ENCODE results near the gene JAM2. TPM values are rescaled to one million over a fixed set of nuclear protein-coding genes. Genes with fewer than 3 reads are reported as not detected.

JAM2 gene
- total RNA-seq, 1 experiment from 2014 or later = 4.8 TPM

DNA sequence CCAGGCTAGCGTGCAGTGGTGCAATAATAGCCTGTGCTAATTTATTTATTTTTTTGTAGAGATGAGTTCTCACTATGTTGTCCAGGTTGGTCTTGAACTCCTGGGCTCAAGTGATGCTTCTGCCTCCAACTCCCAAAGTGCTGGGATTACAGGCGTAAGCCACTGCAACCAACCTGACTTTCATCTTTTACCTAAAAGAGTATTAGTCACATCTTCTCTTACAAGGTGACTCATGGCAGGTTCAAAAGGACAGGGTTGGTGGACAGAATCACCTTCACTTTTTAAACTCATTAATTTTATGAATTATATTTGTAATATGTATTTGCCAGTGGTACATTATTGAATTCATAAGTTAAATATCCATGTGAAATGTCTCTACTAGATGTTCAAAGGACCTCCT is 18.1 kb downstream of the JAM2 start:
- CTCF ChIA-PET = no interaction called here
- peaks cover 25% of the 10 kb centered on the region for H3K4me1 Mint-ChIP-seq
- no peak for ATAC-seq
- H3K27ac Mint-ChIP-seq = no peak overlapping the region
- DNase-seq (ENCODE audit: low spot score) = no peak
- H3K9me3 Mint-ChIP-seq = peaks cover 10% of the 10 kb centered on the region
- no peak overlapping the region for H3K4me3 Mint-ChIP-seq
- peaks cover 3% of the 10 kb centered on the region for H3K36me3 Mint-ChIP-seq
- POLR2A ChIA-PET = no interaction called here
- no peak for TF ChIP-seq NFYB (CRISPR knock-in tag; conservative IDR thresholded peaks at IDR 0.05; ENCODE audit: low read depth)
- TF ChIP-seq, protein P1, sequence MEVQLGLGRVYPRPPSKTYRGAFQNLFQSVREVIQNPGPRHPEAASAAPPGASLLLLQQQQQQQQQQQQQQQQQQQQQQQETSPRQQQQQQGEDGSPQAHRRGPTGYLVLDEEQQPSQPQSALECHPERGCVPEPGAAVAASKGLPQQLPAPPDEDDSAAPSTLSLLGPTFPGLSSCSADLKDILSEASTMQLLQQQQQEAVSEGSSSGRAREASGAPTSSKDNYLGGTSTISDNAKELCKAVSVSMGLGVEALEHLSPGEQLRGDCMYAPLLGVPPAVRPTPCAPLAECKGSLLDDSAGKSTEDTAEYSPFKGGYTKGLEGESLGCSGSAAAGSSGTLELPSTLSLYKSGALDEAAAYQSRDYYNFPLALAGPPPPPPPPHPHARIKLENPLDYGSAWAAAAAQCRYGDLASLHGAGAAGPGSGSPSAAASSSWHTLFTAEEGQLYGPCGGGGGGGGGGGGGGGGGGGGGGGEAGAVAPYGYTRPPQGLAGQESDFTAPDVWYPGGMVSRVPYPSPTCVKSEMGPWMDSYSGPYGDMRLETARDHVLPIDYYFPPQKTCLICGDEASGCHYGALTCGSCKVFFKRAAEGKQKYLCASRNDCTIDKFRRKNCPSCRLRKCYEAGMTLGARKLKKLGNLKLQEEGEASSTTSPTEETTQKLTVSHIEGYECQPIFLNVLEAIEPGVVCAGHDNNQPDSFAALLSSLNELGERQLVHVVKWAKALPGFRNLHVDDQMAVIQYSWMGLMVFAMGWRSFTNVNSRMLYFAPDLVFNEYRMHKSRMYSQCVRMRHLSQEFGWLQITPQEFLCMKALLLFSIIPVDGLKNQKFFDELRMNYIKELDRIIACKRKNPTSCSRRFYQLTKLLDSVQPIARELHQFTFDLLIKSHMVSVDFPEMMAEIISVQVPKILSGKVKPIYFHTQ (CRISPR knock-in tag; IDR thresholded peaks at IDR 0.05) = no peak
- no peak for TF ChIP-seq GABPB1 (CRISPR knock-in tag; IDR thresholded peaks at IDR 0.05)
- TF ChIP-seq GRHL2 (CRISPR knock-in tag; IDR thresholded peaks at IDR 0.05; ENCODE audit: insufficient replicate concordance, severe bottlenecking) = no peak
- TF ChIP-seq ZNF671 (CRISPR knock-in tag; IDR thresholded peaks at IDR 0.05) = no peak
- TF ChIP-seq PRRX2 (CRISPR knock-in tag; IDR thresholded peaks at IDR 0.05) = no peak
- TF ChIP-seq, protein P2, sequence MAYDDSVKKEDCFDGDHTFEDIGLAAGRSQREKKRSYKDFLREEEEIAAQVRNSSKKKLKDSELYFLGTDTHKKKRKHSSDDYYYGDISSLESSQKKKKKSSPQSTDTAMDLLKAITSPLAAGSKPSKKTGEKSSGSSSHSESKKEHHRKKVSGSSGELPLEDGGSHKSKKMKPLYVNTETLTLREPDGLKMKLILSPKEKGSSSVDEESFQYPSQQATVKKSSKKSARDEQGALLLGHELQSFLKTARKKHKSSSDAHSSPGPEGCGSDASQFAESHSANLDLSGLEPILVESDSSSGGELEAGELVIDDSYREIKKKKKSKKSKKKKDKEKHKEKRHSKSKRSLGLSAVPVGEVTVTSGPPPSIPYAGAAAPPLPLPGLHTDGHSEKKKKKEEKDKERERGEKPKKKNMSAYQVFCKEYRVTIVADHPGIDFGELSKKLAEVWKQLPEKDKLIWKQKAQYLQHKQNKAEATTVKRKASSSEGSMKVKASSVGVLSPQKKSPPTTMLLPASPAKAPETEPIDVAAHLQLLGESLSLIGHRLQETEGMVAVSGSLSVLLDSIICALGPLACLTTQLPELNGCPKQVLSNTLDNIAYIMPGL (CRISPR knock-in tag; IDR thresholded peaks at IDR 0.05) = no peak
- TF ChIP-seq, protein P3, sequence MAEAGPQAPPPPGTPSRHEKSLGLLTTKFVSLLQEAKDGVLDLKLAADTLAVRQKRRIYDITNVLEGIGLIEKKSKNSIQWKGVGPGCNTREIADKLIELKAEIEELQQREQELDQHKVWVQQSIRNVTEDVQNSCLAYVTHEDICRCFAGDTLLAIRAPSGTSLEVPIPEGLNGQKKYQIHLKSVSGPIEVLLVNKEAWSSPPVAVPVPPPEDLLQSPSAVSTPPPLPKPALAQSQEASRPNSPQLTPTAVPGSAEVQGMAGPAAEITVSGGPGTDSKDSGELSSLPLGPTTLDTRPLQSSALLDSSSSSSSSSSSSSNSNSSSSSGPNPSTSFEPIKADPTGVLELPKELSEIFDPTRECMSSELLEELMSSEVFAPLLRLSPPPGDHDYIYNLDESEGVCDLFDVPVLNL (CRISPR knock-in tag; IDR thresholded peaks at IDR 0.05; ENCODE audit: borderline replicate concordance, low read depth) = no peak
- no peak for TF ChIP-seq FOXP1 (CRISPR knock-in tag; IDR thresholded peaks at IDR 0.05; ENCODE audit: borderline replicate concordance)
- H3K27me3 Mint-ChIP-seq (ENCODE audit: low read depth) = no peaks in the 10 kb centered on the region

DNA sequence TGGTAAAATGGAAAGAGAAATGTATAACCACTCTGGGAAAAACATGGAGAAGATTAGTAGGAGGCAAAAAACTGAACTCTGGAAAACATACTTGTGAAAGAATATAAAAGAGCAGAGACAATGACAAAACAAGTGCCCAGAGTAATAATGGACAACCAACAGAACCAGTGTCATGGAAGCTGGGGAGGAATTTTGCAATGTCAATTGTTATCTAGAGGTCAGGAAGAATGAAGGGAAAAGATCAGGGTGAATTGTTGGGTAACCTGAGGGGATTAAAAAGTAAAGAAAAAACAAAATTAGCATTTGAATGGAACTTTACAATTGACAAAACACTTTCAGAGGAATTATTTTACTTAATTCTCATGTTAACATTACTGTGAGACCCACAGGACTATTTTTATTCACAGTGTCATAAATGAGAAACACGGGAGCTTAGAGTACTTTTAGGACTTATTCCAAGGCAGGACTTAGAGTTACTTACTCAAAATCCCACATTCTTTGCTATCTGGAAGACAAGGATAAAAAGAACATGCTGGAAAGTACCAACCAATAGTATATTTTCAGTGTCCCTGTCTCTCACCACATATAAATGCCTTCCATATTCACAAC is 19.5 kb downstream of the JAM2 start:
- Mint-ChIP-seq H3K27ac (peak overlapping the region; percentile 90), H3K27me3 (ENCODE audit: low read depth) (no peaks in the 10 kb centered on the region), H3K4me1 (peaks cover 25% of the 10 kb centered on the region), H3K4me3 (no peak overlapping the region), H3K36me3 (peaks cover 3% of the 10 kb centered on the region), H3K9me3 (peaks cover 6% of the 10 kb centered on the region)
- ChIA-PET CTCF (no interaction called here), POLR2A (no interaction called here)
- no peak for DNase-seq (ENCODE audit: low spot score)
- ATAC-seq = peak; percentile 82
- TF ChIP-seq, protein P4, sequence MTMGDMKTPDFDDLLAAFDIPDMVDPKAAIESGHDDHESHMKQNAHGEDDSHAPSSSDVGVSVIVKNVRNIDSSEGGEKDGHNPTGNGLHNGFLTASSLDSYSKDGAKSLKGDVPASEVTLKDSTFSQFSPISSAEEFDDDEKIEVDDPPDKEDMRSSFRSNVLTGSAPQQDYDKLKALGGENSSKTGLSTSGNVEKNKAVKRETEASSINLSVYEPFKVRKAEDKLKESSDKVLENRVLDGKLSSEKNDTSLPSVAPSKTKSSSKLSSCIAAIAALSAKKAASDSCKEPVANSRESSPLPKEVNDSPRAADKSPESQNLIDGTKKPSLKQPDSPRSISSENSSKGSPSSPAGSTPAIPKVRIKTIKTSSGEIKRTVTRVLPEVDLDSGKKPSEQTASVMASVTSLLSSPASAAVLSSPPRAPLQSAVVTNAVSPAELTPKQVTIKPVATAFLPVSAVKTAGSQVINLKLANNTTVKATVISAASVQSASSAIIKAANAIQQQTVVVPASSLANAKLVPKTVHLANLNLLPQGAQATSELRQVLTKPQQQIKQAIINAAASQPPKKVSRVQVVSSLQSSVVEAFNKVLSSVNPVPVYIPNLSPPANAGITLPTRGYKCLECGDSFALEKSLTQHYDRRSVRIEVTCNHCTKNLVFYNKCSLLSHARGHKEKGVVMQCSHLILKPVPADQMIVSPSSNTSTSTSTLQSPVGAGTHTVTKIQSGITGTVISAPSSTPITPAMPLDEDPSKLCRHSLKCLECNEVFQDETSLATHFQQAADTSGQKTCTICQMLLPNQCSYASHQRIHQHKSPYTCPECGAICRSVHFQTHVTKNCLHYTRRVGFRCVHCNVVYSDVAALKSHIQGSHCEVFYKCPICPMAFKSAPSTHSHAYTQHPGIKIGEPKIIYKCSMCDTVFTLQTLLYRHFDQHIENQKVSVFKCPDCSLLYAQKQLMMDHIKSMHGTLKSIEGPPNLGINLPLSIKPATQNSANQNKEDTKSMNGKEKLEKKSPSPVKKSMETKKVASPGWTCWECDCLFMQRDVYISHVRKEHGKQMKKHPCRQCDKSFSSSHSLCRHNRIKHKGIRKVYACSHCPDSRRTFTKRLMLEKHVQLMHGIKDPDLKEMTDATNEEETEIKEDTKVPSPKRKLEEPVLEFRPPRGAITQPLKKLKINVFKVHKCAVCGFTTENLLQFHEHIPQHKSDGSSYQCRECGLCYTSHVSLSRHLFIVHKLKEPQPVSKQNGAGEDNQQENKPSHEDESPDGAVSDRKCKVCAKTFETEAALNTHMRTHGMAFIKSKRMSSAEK (CRISPR knock-in tag; IDR thresholded peaks at IDR 0.05; ENCODE audit: borderline replicate concordance) = no peak
- TF ChIP-seq, protein P5, sequence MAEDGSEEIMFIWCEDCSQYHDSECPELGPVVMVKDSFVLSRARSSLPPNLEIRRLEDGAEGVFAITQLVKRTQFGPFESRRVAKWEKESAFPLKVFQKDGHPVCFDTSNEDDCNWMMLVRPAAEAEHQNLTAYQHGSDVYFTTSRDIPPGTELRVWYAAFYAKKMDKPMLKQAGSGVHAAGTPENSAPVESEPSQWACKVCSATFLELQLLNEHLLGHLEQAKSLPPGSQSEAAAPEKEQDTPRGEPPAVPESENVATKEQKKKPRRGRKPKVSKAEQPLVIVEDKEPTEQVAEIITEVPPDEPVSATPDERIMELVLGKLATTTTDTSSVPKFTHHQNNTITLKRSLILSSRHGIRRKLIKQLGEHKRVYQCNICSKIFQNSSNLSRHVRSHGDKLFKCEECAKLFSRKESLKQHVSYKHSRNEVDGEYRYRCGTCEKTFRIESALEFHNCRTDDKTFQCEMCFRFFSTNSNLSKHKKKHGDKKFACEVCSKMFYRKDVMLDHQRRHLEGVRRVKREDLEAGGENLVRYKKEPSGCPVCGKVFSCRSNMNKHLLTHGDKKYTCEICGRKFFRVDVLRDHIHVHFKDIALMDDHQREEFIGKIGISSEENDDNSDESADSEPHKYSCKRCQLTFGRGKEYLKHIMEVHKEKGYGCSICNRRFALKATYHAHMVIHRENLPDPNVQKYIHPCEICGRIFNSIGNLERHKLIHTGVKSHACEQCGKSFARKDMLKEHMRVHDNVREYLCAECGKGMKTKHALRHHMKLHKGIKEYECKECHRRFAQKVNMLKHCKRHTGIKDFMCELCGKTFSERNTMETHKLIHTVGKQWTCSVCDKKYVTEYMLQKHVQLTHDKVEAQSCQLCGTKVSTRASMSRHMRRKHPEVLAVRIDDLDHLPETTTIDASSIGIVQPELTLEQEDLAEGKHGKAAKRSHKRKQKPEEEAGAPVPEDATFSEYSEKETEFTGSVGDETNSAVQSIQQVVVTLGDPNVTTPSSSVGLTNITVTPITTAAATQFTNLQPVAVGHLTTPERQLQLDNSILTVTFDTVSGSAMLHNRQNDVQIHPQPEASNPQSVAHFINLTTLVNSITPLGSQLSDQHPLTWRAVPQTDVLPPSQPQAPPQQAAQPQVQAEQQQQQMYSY (CRISPR knock-in tag; IDR thresholded peaks at IDR 0.05) = no peak
- TF ChIP-seq, protein P6, sequence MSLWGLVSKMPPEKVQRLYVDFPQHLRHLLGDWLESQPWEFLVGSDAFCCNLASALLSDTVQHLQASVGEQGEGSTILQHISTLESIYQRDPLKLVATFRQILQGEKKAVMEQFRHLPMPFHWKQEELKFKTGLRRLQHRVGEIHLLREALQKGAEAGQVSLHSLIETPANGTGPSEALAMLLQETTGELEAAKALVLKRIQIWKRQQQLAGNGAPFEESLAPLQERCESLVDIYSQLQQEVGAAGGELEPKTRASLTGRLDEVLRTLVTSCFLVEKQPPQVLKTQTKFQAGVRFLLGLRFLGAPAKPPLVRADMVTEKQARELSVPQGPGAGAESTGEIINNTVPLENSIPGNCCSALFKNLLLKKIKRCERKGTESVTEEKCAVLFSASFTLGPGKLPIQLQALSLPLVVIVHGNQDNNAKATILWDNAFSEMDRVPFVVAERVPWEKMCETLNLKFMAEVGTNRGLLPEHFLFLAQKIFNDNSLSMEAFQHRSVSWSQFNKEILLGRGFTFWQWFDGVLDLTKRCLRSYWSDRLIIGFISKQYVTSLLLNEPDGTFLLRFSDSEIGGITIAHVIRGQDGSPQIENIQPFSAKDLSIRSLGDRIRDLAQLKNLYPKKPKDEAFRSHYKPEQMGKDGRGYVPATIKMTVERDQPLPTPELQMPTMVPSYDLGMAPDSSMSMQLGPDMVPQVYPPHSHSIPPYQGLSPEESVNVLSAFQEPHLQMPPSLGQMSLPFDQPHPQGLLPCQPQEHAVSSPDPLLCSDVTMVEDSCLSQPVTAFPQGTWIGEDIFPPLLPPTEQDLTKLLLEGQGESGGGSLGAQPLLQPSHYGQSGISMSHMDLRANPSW (CRISPR knock-in tag; conservative IDR thresholded peaks at IDR 0.05; ENCODE audit: low read depth) = no peak
- TF ChIP-seq, protein P7, sequence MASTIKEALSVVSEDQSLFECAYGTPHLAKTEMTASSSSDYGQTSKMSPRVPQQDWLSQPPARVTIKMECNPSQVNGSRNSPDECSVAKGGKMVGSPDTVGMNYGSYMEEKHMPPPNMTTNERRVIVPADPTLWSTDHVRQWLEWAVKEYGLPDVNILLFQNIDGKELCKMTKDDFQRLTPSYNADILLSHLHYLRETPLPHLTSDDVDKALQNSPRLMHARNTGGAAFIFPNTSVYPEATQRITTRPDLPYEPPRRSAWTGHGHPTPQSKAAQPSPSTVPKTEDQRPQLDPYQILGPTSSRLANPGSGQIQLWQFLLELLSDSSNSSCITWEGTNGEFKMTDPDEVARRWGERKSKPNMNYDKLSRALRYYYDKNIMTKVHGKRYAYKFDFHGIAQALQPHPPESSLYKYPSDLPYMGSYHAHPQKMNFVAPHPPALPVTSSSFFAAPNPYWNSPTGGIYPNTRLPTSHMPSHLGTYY (CRISPR knock-in tag; IDR thresholded peaks at IDR 0.05) = no peak
- TF ChIP-seq ZNF416 (CRISPR knock-in tag; IDR thresholded peaks at IDR 0.05) (no peak), JAZF1 (CRISPR knock-in tag; IDR thresholded peaks at IDR 0.05) (no peak), ATF1 (CRISPR knock-in tag; IDR thresholded peaks at IDR 0.05) (no peak), NFE2L1 (CRISPR knock-in tag; IDR thresholded peaks at IDR 0.05) (no peak)

Data from WTC11 (cell line).